Loucy (cell line): ENCODE results near the gene RNF17.

Experiments used
- EZH2phosphoT487 ChIP-seq: fragments of 200-600 bp; IDR thresholded peaks from 2 replicates; pipeline ENCODE4 v1.6.1; 2018; ENCODE audit warnings: antibody characterized with exemption, mild to moderate bottlenecking, moderate library complexity, borderline replicate concordance
- TF ChIP-seq, protein P1 (sequence below): fragments of 200-600 bp; sonication (generic); conservative IDR thresholded peaks from 2 replicates; pipeline ENCODE4 v1.5.1; 2014; ENCODE audit warnings: mild to moderate bottlenecking, antibody characterized with exemption, low read length

DNA sequence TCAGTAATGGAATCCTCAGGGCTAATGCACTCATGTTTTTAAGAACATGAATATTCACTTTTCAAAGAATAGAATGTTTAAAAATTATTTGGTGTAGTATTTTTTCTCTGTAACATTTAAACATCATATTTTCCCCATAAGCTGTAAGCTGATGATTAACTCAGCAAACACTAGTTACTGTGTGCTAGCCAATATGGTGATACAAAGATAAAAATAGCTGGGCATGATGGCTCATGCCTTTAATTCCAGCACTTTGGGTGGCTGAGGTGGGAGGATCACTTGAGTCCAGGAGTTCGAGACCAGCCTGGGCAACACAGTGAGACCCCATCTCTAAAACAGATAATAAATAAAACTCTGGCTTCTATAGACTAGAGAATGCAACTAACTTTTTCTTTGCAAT lies 13.2 kb downstream of the RNF17 start:
- TF ChIP-seq, protein P1, sequence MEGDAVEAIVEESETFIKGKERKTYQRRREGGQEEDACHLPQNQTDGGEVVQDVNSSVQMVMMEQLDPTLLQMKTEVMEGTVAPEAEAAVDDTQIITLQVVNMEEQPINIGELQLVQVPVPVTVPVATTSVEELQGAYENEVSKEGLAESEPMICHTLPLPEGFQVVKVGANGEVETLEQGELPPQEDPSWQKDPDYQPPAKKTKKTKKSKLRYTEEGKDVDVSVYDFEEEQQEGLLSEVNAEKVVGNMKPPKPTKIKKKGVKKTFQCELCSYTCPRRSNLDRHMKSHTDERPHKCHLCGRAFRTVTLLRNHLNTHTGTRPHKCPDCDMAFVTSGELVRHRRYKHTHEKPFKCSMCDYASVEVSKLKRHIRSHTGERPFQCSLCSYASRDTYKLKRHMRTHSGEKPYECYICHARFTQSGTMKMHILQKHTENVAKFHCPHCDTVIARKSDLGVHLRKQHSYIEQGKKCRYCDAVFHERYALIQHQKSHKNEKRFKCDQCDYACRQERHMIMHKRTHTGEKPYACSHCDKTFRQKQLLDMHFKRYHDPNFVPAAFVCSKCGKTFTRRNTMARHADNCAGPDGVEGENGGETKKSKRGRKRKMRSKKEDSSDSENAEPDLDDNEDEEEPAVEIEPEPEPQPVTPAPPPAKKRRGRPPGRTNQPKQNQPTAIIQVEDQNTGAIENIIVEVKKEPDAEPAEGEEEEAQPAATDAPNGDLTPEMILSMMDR, result no peak
- TF ChIP-seq EZH2phosphoT487, result no peak
